Fibroblast of lung (primary cell): ENCODE data around the gene UBR4. TPM values are rescaled to one million over a fixed set of nuclear protein-coding genes. Genes with fewer than 3 reads are reported as not detected.

Experiments
- DNase-seq, 2 donors: peaks; one replicate each; pipeline versions ENCODE4 v3.0.0 to v3.0.0-alpha.2; 2010; ENCODE audit warnings: low read depth in 2 of 2
- H2AFZ ChIP-seq: 2 replicates; pipeline ENCODE4 v1.5.1; 2012; ENCODE audit warnings: low read length, control low read depth, inconsistent platforms
- H3K27ac ChIP-seq: 2 replicates; pipeline ENCODE4 v1.5.1; 2011; ENCODE audit warnings: low read length, control low read depth; ENCODE audit not compliant: insufficient read depth
- H3K27me3 ChIP-seq: 2 replicates; pipeline ENCODE4 v1.5.1; 2011; ENCODE audit warnings: mild to moderate bottlenecking, low read length; ENCODE audit not compliant: control insufficient read depth, insufficient read depth
- H3K36me3 ChIP-seq: 2 replicates; pipeline ENCODE4 v1.5.1; 2011; ENCODE audit warnings: low read length; ENCODE audit not compliant: control insufficient read depth, insufficient read depth
- H3K4me1 ChIP-seq: 2 replicates; pipeline ENCODE4 v1.5.1; 2011; ENCODE audit warnings: low read length; ENCODE audit not compliant: control insufficient read depth, insufficient read depth; ENCODE audit errors: extremely low read depth
- H3K4me2 ChIP-seq: 2 replicates; pipeline ENCODE4 v1.5.1; 2011; ENCODE audit warnings: low read length, control low read depth; ENCODE audit not compliant: insufficient read depth; ENCODE audit errors: extremely low read depth
- H3K4me3 ChIP-seq, 4 experiments: fragments of 200-600 bp in 1 of 4; sonication (generic) in 1 of 4; replicated peaks in 1 of 4; 2 replicates each; pipeline ENCODE4 v1.5.1; 2011 to 2016; ENCODE audit warnings: low read length in 4 of 4, low read depth in 3 of 4, mild to moderate bottlenecking in 3 of 4, control low read depth in 2 of 4, inconsistent platforms in 1 of 4, mixed read lengths in 1 of 4; ENCODE audit not compliant: insufficient read depth in 1 of 4; ENCODE audit errors: control extremely low read depth in 1 of 4
- H3K79me2 ChIP-seq: 2 replicates; pipeline ENCODE4 v1.5.1; 2012; ENCODE audit warnings: mild to moderate bottlenecking, low read length, inconsistent platforms; ENCODE audit not compliant: control insufficient read depth, insufficient read depth
- H3K9ac ChIP-seq: 2 replicates; pipeline ENCODE4 v1.5.1; 2011; ENCODE audit warnings: mild to moderate bottlenecking, low read length, control low read depth; ENCODE audit not compliant: insufficient read depth
- H3K9me3 ChIP-seq: 2 replicates; pipeline ENCODE4 v1.5.1; 2012; ENCODE audit warnings: low read depth, low read length; ENCODE audit not compliant: control insufficient read depth, insufficient read depth
- H4K20me1 ChIP-seq: 2 replicates; pipeline ENCODE4 v1.5.1; 2011; ENCODE audit warnings: low read length; ENCODE audit not compliant: control insufficient read depth, insufficient read depth; ENCODE audit errors: extremely low read depth
- CTCF ChIP-seq, 2 donors: IDR thresholded peaks in 1 of 2; conservative IDR thresholded peaks in 1 of 2; 1 replicate in 1 of 2; 2 replicates in 1 of 2; pipeline ENCODE4 v1.5.1; 2011 to 2012; ENCODE audit warnings: low read length in 2 of 2, control low read depth in 1 of 2, inconsistent platforms in 1 of 2, low read depth in 1 of 2, mild to moderate bottlenecking in 1 of 2
- EZH2 ChIP-seq: IDR thresholded peaks from 2 replicates; pipeline ENCODE4 v1.5.1; 2012; ENCODE audit warnings: low read length, control low read depth, mild to moderate bottlenecking; ENCODE audit errors: missing control alignments
- polyA plus RNA-seq, 2 donors: library from polyadenylated mRNA; depleted of rRNA in 1 of 2; stranded (reverse) in 1 of 2; unstranded in 1 of 2; fragments of >200 nt; gene quantifications; 2 replicates each; pipeline ENCODE4 v1.2.1, GENCODE V29; 2011 to 2012; ENCODE audit warnings: missing spikeins in 1 of 2
- total RNA-seq: library from RNA; depleted of rRNA; stranded (reverse); fragments of >200 nt; gene quantifications from 2 replicates; pipeline ENCODE4 v1.2.1, GENCODE V29; 2014

Gene UBR4
- total and polyA plus RNA-seq, 2 donors (not counting 1 experiment from before 2014, with no cell fraction given): 32.0 to 164 TPM

- no peak for TF ChIP-seq CTCF (conservative IDR thresholded peaks at IDR 0.05 in 1 of 2, IDR thresholded peaks at IDR 0.05 in 1 of 2; ENCODE audit: low read depth in 1 of 2, low read length in 2 of 2)
- TF ChIP-seq EZH2: no peak
- no peaks in the 10 kb centered on the region for H3K79me2 ChIP-seq
- no peaks in the 10 kb centered on the region for H3K9me3 ChIP-seq
- no peak for DNase-seq
- H2AFZ ChIP-seq: no peak overlapping the region
- no peaks in the 10 kb centered on the region for H3K4me1 ChIP-seq
- H3K27me3 ChIP-seq: no peaks in the 10 kb centered on the region
- no peaks in the 10 kb centered on the region for H4K20me1 ChIP-seq
- no peak overlapping the region for H3K4me2 ChIP-seq
- H3K4me3 ChIP-seq: no peak overlapping the region
- no peak overlapping the region for H3K9ac ChIP-seq
- H3K27ac ChIP-seq: no peak overlapping the region
- H3K36me3 ChIP-seq: peaks cover 25% of the 10 kb centered on the region
These were observed 139.0 kb downstream of the UBR4 start for GRCh38 chr1:19070891-19071621.

GRCh38 chr1:19070197-19070651 is 139.8 kb downstream of the UBR4 start:
- DNase-seq: no peak
- Histone ChIP-seq H4K20me1 (no peaks in the 10 kb centered on the region), H3K9me3 (no peaks in the 10 kb centered on the region), H2AFZ (no peak overlapping the region), H3K79me2 (no peaks in the 10 kb centered on the region), H3K27ac (no peak overlapping the region), H3K4me2 (no peak overlapping the region), H3K4me3 (no peak overlapping the region), H3K4me1 (no peaks in the 10 kb centered on the region), H3K36me3 (peaks cover 21% of the 10 kb centered on the region), H3K27me3 (no peaks in the 10 kb centered on the region), H3K9ac (no peak overlapping the region)
- TF ChIP-seq EZH2 (no peak), CTCF (conservative IDR thresholded peaks at IDR 0.05 in 1 of 2, IDR thresholded peaks at IDR 0.05 in 1 of 2; ENCODE audit: low read depth in 1 of 2, low read length in 2 of 2) (no peak)

GRCh38 chr1:19068639-19069276 is 141.3 kb downstream of the UBR4 start:
- H3K36me3 ChIP-seq: peaks cover 11% of the 10 kb centered on the region
- no peaks in the 10 kb centered on the region for H3K9me3 ChIP-seq
- no peak overlapping the region for H2AFZ ChIP-seq
- no peak overlapping the region for H3K4me2 ChIP-seq
- H4K20me1 ChIP-seq: no peaks in the 10 kb centered on the region
- TF ChIP-seq EZH2: no peak
- H3K27ac ChIP-seq: no peak overlapping the region
- no peaks in the 10 kb centered on the region for H3K4me1 ChIP-seq
- DNase-seq: no peak
- no peak overlapping the region for H3K4me3 ChIP-seq
- no peaks in the 10 kb centered on the region for H3K27me3 ChIP-seq
- no peaks in the 10 kb centered on the region for H3K79me2 ChIP-seq
- no peak overlapping the region for H3K9ac ChIP-seq
